AG04449 (cell line): Measurements from ENCODE around the gene ASPHD1.
A peak's percentile ranks its signal among the peaks of the same experiment; 100 is the strongest.

Source experiments
- CTCF ChIA-PET: fragments of 350-600 bp; formaldehyde crosslinking; extraction: SDS; loops from one replicate; lab custom pipeline; 2021; ENCODE audit warnings: antibody characterized with exemption; lab: Yijun Ruan, JAX
- POLR2A ChIA-PET: fragments of 400-600, 350-600 bp; formaldehyde crosslinking; extraction: SDS; loops from one replicate; lab custom pipeline; 2020; ENCODE audit warnings: antibody characterized with exemption, inconsistent platforms; lab: Yijun Ruan, JAX
- DNase-seq: peaks from one replicate; pipeline ENCODE4 v3.0.0-alpha.2; 2010; ENCODE audit warnings: low read depth, low spot score
- H3K4me3 ChIP-seq: 2 replicates; pipeline ENCODE4 v1.5.1; 2011; ENCODE audit warnings: low read depth, mild to moderate bottlenecking, control low read depth, low read length
- TF ChIP-seq, protein P1 (sequence below): IDR thresholded peaks from one replicate; pipeline ENCODE4 v1.5.1; 2011; ENCODE audit warnings: mild to moderate bottlenecking, moderate library complexity, low read length, control low read depth, inconsistent platforms; ENCODE audit not compliant: insufficient read depth; ENCODE audit errors: missing control alignments

The ASPHD1 gene

DNA sequence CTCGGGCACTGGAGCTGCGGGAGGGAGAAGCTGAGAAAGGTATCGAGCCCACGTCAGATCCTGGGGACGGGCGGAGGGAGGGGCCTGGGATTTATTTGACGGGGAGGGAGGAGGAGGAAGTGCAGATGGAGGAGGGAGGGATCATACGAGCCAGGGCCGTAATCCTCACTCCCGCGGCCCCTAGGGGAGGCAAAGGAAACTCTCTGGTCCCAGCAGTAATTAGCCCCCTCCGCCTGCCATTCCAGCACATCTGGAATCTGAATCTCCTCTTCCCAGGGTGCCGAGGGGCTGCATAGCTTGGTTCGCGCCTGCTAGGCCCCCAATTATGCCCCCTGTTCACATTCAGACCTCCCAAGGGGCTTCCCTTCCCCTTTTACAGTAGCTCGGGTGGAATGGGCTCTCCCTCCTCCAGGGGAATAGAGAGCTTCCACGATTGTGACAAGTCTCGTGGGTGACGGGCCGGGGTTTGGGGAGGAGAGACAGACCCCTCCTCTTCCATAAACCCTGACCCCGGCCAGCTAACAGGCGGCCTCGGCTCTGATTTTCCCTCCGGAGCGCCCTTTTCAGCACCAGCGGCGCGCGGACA, 679 bp upstream of the ASPHD1 start, which contains the start of gene SEZ6L2:
Gene SEZ6L2 (minus strand): TSS at position 35 of the 586 bp plus-strand sequence. CDS start 531 bp downstream, outside the sequence.
- TF ChIP-seq, protein P1, sequence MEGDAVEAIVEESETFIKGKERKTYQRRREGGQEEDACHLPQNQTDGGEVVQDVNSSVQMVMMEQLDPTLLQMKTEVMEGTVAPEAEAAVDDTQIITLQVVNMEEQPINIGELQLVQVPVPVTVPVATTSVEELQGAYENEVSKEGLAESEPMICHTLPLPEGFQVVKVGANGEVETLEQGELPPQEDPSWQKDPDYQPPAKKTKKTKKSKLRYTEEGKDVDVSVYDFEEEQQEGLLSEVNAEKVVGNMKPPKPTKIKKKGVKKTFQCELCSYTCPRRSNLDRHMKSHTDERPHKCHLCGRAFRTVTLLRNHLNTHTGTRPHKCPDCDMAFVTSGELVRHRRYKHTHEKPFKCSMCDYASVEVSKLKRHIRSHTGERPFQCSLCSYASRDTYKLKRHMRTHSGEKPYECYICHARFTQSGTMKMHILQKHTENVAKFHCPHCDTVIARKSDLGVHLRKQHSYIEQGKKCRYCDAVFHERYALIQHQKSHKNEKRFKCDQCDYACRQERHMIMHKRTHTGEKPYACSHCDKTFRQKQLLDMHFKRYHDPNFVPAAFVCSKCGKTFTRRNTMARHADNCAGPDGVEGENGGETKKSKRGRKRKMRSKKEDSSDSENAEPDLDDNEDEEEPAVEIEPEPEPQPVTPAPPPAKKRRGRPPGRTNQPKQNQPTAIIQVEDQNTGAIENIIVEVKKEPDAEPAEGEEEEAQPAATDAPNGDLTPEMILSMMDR: peak; percentile 30
- ChIA-PET POLR2A (interaction anchor here (0.5 to 2.6 kb wide), 10 partner anchors 9 to 105 kb away, joined by 3 to 15 read pairs (median 4); partner anchors contain the start of gene KCTD13), CTCF (interaction anchor here (0.8 to 2.4 kb wide), 11 partner anchors 10 to 135 kb away, joined by 3 to 9 read pairs (median 4); no protein-coding TSS in a partner anchor)
- peak; percentile 12 for DNase-seq
- peak within 1 kb of the TSS; percentile 70 for H3K4me3 ChIP-seq

GRCh38 chr16:29900888-29901606, 759 bp downstream of the ASPHD1 start:
- H3K4me3 ChIP-seq: peak overlapping the region; percentile 70
- no peak for DNase-seq
- ChIA-PET CTCF (interaction anchor here (0.7 to 2.4 kb wide), 9 partner anchors 11 to 201 kb away, joined by 3 to 9 read pairs (median 4); partner anchors contain the start of genes C16orf92 and KIF22), POLR2A (interaction anchor here (0.7 to 2.6 kb wide), 7 partner anchors 8 to 104 kb away, joined by 3 to 15 read pairs (median 4); partner anchors contain the start of gene KCTD13)
- TF ChIP-seq, protein P1: no peak

DNA sequence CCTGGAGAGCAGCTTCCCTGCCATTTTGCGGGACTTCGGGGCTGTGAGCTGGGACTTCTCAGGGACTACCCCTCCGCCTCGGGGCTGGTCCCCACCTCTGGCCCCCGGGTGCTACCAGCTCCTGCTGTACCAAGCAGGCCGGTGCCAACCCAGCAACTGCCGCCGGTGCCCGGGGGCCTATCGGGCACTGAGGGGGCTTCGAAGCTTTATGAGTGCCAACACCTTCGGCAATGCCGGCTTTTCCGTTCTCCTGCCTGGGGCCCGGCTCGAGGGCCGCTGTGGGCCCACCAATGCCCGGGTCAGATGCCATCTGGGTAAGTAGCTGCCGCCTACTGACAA, 1.3 kb downstream of the ASPHD1 start:
- ChIA-PET POLR2A (interaction anchor here (0.6 to 1.9 kb wide), 3 partner anchors 9 to 104 kb away, joined by 3 to 5 read pairs (median 4); no protein-coding TSS in a partner anchor), CTCF (interaction anchor here (1.2 to 2.4 kb wide), 5 partner anchors 11 to 201 kb away, joined by 3 to 9 read pairs (median 4); partner anchors contain the start of gene C16orf92)
- TF ChIP-seq, protein P1: no peak
- DNase-seq: no peak
- H3K4me3 ChIP-seq: peak overlapping the region; percentile 70

DNA sequence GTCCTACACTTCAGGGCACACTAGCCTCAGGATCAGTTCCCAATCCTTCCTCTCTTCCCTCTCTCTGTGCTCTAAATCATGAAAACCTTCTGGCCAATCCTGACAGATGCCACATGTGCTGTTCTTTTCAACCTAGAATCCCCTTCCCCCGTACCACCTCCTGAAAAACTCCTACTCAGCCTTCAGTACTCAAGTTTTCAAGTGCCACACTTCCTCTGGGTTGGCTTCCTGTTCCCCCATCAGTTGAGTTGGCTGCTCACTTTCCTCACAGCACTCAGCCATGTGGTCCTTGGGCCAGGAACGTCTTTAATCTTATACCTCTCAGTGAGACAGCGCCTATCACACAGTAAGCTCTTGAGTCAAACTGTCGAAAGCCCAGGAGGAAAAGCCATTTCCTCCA, 3.3 kb downstream of the ASPHD1 start:
- POLR2A ChIA-PET: no interaction called here
- H3K4me3 ChIP-seq: no peak overlapping the region
- TF ChIP-seq, protein P1: no peak
- CTCF ChIA-PET: no interaction called here
- DNase-seq: no peak

DNA sequence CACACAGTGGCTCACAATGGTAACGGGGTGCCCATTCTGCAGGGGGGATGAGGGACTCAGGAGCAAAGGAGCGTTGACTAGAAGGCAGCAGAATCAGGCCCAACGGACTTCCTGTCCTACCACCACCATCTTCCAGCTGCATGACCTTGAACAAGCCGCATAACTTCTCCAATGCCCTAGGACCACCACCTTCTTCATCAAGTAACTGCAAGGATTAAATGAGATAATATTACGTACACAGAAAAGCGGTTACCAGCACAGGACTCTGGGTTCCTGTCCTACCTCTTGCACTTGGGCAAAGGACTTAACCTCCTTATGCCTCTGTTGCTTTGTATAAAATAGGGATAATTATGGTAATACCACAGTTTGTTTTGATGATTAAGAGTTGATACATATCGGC, 4.7 kb downstream of the ASPHD1 start:
- TF ChIP-seq, protein P1: no peak
- ChIA-PET POLR2A (no interaction called here), CTCF (no interaction called here)
- no peak overlapping the region for H3K4me3 ChIP-seq
- DNase-seq: no peak

DNA sequence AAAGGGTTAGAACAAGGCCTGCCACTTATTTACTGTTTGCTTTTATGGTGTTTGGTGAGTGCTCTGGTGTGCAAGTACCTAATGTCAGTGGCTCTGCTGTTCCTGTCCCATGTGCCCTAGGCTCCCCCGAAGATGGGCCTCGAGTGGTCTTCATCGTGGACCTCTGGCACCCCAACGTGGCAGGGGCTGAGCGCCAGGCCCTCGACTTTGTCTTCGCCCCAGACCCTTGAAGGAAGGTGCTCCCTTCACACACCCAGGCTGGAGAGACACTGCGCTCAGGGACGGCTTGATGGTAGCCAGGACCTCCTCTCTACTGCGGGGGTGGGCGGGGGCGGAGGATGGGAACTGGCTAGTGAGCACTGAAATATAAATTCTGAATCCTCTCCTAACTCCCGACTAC, 5.4 kb downstream of the ASPHD1 start:
- H3K4me3 ChIP-seq: no peak overlapping the region
- ChIA-PET POLR2A (no interaction called here), CTCF (no interaction called here)
- DNase-seq: no peak
- TF ChIP-seq, protein P1: no peak
